Measurements from ENCODE around the gene GNL3.
A peak's percentile ranks its signal among the peaks of the same experiment; 100 is the strongest.
"Not testable (repeated sequence)": the region's sequence is repeated elsewhere in the genome, so short reads cannot be mapped to it uniquely, and the experiment has no call there.

The GNL3 gene

DNA sequence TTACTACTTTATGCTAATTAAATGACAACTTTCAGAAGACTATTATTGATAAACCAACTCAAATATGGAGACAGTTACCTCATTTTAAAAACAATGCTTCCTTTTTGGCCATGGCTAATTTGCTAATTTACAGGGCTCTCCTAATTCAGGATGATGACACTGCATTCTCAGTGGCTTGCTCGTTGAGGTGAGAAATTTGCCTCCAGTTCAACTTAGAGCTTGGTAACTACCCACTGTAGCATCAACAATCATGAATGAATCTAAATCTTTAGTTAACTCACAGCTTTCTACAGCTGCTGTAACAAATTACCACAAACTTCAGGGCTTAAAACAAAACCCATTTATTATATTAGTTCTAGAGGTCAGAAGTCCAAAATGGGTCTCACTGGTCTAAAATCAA lies 14.2 kb upstream of the GNL3 start:
- Histone ChIP-seq H3K4me3 (ENCODE audit: low read depth, low read length) (no peak overlapping the region), H3K27me3 (replicated peaks) (no peaks in the 10 kb centered on the region), H3K36me3 (replicated peaks) (peaks cover 17% of the 10 kb centered on the region), H3K27ac (peak overlapping the region; percentile 85)
- in situ Hi-C loops (cut with HindIII; ENCODE audit: low pct_ligation_motif_present, low sequenced_read_pairs) = no loop called here
- DNase-seq = no peak
- TF ChIP-seq, protein P1, sequence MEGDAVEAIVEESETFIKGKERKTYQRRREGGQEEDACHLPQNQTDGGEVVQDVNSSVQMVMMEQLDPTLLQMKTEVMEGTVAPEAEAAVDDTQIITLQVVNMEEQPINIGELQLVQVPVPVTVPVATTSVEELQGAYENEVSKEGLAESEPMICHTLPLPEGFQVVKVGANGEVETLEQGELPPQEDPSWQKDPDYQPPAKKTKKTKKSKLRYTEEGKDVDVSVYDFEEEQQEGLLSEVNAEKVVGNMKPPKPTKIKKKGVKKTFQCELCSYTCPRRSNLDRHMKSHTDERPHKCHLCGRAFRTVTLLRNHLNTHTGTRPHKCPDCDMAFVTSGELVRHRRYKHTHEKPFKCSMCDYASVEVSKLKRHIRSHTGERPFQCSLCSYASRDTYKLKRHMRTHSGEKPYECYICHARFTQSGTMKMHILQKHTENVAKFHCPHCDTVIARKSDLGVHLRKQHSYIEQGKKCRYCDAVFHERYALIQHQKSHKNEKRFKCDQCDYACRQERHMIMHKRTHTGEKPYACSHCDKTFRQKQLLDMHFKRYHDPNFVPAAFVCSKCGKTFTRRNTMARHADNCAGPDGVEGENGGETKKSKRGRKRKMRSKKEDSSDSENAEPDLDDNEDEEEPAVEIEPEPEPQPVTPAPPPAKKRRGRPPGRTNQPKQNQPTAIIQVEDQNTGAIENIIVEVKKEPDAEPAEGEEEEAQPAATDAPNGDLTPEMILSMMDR (IDR thresholded peaks at IDR 0.05; ENCODE audit: low read depth, low read length, missing control alignments) = no peak

DNA sequence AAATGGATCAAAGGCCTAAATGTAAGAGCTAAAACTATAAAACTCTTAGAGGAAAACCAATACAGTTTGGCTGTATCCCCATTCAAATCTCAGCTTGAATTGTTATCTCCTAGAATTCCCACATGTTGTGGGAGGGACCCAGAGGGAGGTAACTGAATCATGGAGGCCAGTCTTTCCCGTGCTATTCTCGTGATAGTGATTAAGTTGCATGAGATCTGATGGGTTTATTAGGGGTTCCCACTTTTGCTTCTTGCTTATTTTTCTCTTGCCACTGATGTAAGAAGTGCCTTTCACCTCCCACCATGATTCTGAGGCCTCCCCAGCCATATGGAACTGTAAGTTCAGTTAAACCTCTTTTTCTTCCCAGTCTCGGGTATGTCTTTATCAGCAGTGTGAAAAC lies 9.6 kb upstream of the GNL3 start:
- H3K27ac ChIP-seq; H3K4me3 ChIP-seq (ENCODE audit: low read depth, low read length); H3K27me3 ChIP-seq (replicated peaks); in situ Hi-C loops (cut with HindIII; ENCODE audit: low pct_ligation_motif_present, low sequenced_read_pairs); DNase-seq: not testable (repeated sequence)
- H3K36me3 ChIP-seq (replicated peaks) = peaks cover 45% of the 10 kb centered on the region

DNA sequence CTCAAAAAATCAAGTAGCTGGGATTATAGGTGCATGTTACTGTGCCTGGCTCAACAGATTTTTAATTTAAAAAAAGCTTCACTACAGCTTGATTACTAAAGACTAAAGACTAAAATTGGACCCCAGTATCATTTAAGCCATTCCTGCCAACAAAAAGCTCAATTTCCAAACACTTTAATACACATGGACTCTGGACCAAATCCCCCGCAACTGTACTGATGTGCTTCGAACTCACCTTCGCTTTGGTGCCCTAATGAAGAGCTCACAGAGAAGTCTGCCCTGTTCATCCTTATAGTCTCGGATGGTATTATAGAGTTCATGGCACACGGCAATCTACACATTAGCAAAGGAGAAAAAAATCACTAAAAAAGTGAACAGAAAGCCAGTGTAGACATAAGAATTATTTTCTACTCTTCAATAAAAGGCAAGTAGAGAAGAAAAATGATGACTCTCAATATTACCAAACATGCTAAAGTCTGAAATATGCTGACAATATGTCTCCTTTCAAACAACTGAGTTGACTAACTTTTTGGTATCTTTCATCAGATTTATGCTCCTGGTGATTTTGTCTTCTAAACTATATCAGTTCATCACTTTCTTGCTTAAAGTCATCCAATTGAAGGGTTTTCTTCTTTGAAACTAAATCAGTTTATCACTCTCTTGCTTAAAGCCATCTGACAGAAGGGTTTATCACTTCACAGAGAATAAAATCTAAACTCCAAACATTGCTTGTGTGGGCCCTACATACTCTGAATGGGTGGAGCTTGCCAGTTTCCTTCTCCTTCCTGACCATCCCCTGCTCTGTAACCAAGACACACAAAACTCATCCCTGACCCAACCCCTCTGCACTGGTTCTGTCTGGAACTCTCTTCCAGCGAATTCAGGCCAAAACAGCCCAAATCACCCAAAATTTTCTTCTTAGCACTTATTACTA lies 7.3 kb upstream of the GNL3 start:
- in situ Hi-C loops (cut with HindIII; ENCODE audit: low pct_ligation_motif_present, low sequenced_read_pairs) = no loop called here
- no peaks in the 10 kb centered on the region for H3K27me3 ChIP-seq (replicated peaks)
- no peak for DNase-seq
- H3K4me3 ChIP-seq (ENCODE audit: low read depth, low read length) = no peak overlapping the region
- no peak overlapping the region for H3K27ac ChIP-seq
- peaks cover 39% of the 10 kb centered on the region for H3K36me3 ChIP-seq (replicated peaks)
- TF ChIP-seq, protein P1 (IDR thresholded peaks at IDR 0.05; ENCODE audit: low read depth, low read length, missing control alignments) = no peak

DNA sequence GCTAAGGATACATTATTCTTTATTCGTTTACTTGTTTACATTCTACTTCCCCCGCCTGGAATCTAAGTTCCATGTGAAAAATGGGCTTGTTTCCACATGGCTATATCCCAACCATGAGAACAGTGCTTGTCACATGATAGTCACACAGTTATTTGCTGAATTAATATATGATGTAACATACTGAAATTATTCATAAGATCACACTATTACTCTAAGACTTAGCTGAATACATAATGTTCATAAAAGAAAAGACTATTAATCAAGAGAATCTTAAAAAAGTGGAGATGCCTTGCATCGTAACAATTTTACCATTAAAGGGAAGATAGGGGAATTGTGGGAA lies 6.7 kb upstream of the GNL3 start:
- TF ChIP-seq, protein P1 (IDR thresholded peaks at IDR 0.05; ENCODE audit: low read depth, low read length, missing control alignments) = no peak
- no peaks in the 10 kb centered on the region for H3K27me3 ChIP-seq (replicated peaks)
- in situ Hi-C loops (cut with HindIII; ENCODE audit: low pct_ligation_motif_present, low sequenced_read_pairs) = no loop called here
- peaks cover 39% of the 10 kb centered on the region for H3K36me3 ChIP-seq (replicated peaks)
- no peak overlapping the region for H3K4me3 ChIP-seq (ENCODE audit: low read depth, low read length)
- no peak for DNase-seq
- H3K27ac ChIP-seq = no peak overlapping the region

DNA sequence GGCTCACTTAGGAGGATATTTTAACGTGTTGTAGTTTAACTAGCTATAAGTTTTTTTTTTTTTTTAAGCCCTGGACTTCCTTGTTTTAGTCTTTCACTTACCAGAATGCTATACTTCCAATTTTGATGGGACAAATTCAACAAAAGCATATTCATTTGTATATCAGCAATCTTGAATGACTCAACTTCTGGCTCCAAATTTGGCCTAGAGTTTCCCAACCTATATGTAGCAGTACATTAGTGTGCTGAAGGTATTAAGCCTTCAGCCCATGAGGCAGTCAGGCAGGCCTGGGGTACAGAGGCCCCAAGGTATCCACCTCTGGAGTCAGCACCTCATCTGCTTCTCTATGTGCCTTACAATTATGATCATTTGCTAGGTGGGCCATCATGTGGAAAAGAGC lies 6.0 kb upstream of the GNL3 start:
- in situ Hi-C loops (cut with HindIII; ENCODE audit: low pct_ligation_motif_present, low sequenced_read_pairs) = no loop called here
- Histone ChIP-seq H3K4me3 (ENCODE audit: low read depth, low read length) (no peak overlapping the region), H3K27ac (no peak overlapping the region), H3K36me3 (replicated peaks) (peaks cover 38% of the 10 kb centered on the region), H3K27me3 (replicated peaks) (no peaks in the 10 kb centered on the region)
- no peak for DNase-seq
- TF ChIP-seq, protein P1 (IDR thresholded peaks at IDR 0.05; ENCODE audit: low read depth, low read length, missing control alignments) = no peak

DNA sequence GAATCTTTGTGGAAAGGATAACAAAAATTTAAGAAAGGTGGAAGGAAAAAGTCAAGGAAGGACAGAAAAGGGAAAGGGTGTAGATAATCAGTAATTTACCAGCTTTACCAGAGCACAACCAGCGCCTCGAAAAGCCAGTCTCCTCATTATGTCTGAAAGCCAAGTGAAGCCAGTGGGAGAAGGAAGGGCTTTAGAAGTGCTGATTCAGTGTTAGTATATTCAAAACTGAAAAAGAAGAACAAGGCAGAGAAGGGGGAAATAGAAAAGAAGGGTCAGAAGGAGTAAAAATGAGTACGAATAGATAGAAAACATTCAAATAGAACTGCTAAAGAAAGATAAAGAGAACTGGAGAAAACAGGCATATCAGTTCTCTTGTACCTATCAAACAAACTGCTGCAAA lies 4.2 kb upstream of the GNL3 start:
- DNase-seq = no peak
- in situ Hi-C loops (cut with HindIII; ENCODE audit: low pct_ligation_motif_present, low sequenced_read_pairs) = no loop called here
- H3K36me3 ChIP-seq (replicated peaks) = peaks cover 32% of the 10 kb centered on the region
- H3K4me3 ChIP-seq (ENCODE audit: low read depth, low read length) = no peak overlapping the region
- peak overlapping the region; percentile 54 for H3K27ac ChIP-seq
- H3K27me3 ChIP-seq (replicated peaks) = no peaks in the 10 kb centered on the region
- TF ChIP-seq, protein P1 (IDR thresholded peaks at IDR 0.05; ENCODE audit: low read depth, low read length, missing control alignments) = no peak
